ENCODE results near the gene EEF2.
"Not testable (repeated sequence)": the region's sequence is repeated elsewhere in the genome, so short reads cannot be mapped to it uniquely, and the experiment has no call there.

EEF2 gene

GRCh38 chr19:3975144-3975543, 10.1 kb downstream of the EEF2 start:
- no peak overlapping the region for H3K27ac ChIP-seq (ENCODE audit: low read depth, low read length)
- H3K9me3 ChIP-seq (ENCODE audit: insufficient read depth, low read depth, low read length), result no peaks in the 10 kb centered on the region
- H3K4me1 ChIP-seq (ENCODE audit: insufficient read depth, low read length), result no peaks in the 10 kb centered on the region
- no peak overlapping the region for H3K4me3 ChIP-seq (ENCODE audit: low read length)
- WGBS, result 95% methylated on average over 8 of the region's 8 CpGs
- H3K27me3 ChIP-seq (ENCODE audit: insufficient read depth, low read length), result no peaks in the 10 kb centered on the region
- peaks cover 57% of the 10 kb centered on the region for H3K36me3 ChIP-seq (ENCODE audit: insufficient read depth, low read length)
- H3K9ac ChIP-seq (ENCODE audit: low read depth, low read length), result no peak overlapping the region

DNA sequence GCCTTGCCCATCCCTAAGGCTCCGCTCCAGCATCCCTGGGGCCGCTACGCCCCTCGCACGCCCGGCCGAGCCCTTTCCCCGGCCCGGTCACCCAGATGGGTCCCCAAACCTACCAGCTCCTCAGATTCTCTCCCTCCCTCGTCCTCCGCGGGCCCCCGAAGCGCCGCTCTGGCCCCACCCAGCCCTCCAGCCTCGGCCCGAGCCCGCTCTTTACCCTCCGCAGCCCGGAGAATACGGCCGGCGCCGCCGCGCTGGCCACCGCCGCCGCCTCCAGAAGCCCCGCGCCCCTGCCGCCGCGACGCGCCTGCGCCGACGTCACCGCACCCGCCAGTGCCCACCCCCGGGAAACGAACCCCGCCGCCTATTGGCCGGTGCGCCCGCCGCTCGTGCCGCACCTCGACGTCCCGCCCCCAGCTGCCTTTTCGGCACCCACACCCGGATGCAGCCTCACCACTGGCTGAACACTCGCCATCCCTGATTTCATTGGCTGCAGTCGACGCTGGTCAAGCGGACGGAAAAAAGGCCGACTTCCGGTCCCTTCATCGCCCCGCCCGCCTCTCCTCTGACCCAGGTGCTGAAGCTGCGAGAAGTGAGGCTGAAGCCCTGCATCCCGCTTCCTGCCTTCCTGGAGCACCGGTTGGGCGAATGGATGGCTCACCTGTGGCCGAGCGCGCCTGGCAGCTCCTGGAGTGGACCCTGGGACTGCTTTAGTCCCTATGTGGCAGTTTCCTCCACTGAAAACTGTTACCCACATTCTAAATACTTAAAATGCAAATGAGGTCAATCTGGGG, 14.3 kb downstream of the EEF2 start, which contains the start of gene DAPK3:
Gene DAPK3 (minus strand): TSS at position 292 of the 791 bp plus-strand sequence. CDS start 1,364 bp downstream, outside the sequence.
- WGBS, result under 1% methylated on average over 73 of the region's 73 CpGs
- H3K36me3 ChIP-seq (ENCODE audit: insufficient read depth, low read length), result peaks cover 40% of the 10 kb centered on the region
- H3K27me3 ChIP-seq (ENCODE audit: insufficient read depth, low read length), result no peaks in the 10 kb centered on the region
- peak within 1 kb of the TSS; percentile 92 for H3K9ac ChIP-seq (ENCODE audit: low read depth, low read length)
- peak within 1 kb of the TSS; percentile 89 for H3K4me3 ChIP-seq (ENCODE audit: low read length)
- H3K27ac ChIP-seq (ENCODE audit: low read depth, low read length), result peak within 1 kb of the TSS; percentile 94
- H3K4me1 ChIP-seq (ENCODE audit: insufficient read depth, low read length), result peaks cover 14% of the 10 kb centered on the region
- no peaks in the 10 kb centered on the region for H3K9me3 ChIP-seq (ENCODE audit: insufficient read depth, low read depth, low read length)

DNA sequence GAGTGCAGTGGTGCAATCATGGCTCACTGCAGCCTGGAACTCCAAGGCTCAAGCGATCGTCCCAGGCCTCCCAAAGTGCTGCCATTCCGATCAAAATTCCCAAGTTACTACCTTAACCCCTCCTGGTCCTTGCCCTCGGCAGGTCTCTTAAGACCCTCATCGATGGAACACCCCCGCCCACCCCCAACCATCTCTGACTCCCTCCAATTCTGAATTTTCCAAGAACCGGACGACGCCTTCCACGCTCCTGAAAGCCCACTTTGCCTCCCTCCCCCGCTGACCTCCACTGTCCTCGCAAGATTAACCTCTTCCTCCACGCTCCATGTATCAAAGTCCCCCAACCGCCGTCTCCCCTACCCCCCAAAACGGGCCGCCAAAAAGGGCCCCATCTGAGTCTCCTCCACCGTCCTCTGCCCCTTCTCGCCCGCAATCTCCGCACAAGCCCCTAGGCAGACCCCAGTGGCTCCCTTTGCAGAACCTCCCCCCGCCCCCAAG, 14.9 kb downstream of the EEF2 start:
- Histone ChIP-seq H3K27ac (ENCODE audit: low read depth, low read length) (peak overlapping the region; percentile 94), H3K27me3 (ENCODE audit: insufficient read depth, low read length) (no peaks in the 10 kb centered on the region), H3K9ac (ENCODE audit: low read depth, low read length) (peak overlapping the region; percentile 92), H3K36me3 (ENCODE audit: insufficient read depth, low read length) (peaks cover 40% of the 10 kb centered on the region), H3K9me3 (ENCODE audit: insufficient read depth, low read depth, low read length) (no peaks in the 10 kb centered on the region), H3K4me1 (ENCODE audit: insufficient read depth, low read length) (peaks cover 14% of the 10 kb centered on the region), H3K4me3 (ENCODE audit: low read length) (peak overlapping the region; percentile 89)
- under 1% methylated on average over 21 of the region's 22 CpGs for WGBS

DNA sequence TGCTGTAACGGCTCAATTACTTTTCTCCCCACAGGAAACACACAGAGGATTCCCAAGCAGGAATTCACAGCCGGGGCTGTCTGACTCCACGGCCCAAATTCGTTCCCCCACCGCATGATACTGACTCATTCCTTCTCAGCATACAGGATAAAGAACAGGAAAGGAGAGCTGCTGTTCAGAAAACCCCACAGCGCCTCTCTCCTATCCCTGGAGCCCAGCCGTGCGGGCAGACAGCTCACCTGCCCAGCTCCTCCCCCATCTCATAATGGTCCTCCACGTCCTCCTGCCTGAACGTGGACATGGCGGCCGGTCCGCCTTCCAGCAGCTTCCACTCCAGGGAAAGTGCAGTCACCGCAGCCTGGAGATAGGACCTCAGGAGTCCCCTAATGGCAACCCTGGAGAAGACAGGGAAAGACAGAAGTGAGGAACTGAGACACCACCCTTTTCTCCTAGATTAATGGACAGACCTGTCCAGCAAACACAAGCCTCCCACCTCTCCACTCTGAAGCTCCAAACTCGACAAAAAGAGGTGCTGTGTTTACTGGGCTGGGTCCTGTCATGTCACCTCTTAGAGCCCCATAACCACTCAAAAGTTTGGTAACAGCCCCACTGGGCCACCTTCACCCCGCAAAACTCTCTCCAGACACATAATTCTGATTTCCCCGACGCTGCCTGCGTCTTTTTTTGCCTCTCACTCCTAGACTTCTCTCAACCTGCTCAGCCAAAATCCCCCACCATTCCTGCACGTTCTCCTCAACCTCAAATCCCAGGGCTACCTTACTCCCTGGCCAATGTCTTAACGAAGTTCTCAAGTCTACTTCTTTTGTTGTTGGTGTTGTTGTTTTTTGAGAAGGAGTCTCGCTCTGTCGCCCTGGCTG, 15.6 kb downstream of the EEF2 start:
- Histone ChIP-seq H3K27ac (ENCODE audit: low read depth, low read length) (peak overlapping the region; percentile 94), H3K36me3 (ENCODE audit: insufficient read depth, low read length) (peaks cover 39% of the 10 kb centered on the region), H3K9ac (ENCODE audit: low read depth, low read length) (peak overlapping the region; percentile 92), H3K27me3 (ENCODE audit: insufficient read depth, low read length) (no peaks in the 10 kb centered on the region), H3K9me3 (ENCODE audit: insufficient read depth, low read depth, low read length) (no peaks in the 10 kb centered on the region), H3K4me1 (ENCODE audit: insufficient read depth, low read length) (peaks cover 14% of the 10 kb centered on the region), H3K4me3 (ENCODE audit: low read length) (peak overlapping the region; percentile 89)
- 13% methylated on average over 23 of the region's 23 CpGs for WGBS

- WGBS, result 31% methylated on average over 9 of the region's 9 CpGs
- Histone ChIP-seq H3K9me3 (ENCODE audit: insufficient read depth, low read depth, low read length) (no peaks in the 10 kb centered on the region), H3K36me3 (ENCODE audit: insufficient read depth, low read length) (peaks cover 46% of the 10 kb centered on the region), H3K4me1 (ENCODE audit: insufficient read depth, low read length) (peaks cover 14% of the 10 kb centered on the region), H3K27me3 (ENCODE audit: insufficient read depth, low read length) (no peaks in the 10 kb centered on the region), H3K4me3 (ENCODE audit: low read length) (peak overlapping the region; percentile 89), H3K9ac (ENCODE audit: low read depth, low read length) (peak overlapping the region; percentile 92), H3K27ac (ENCODE audit: low read depth, low read length) (peak overlapping the region; percentile 94)
Measured at GRCh38 chr19:3968556-3969434, 16.5 kb downstream of the EEF2 start.

GRCh38 chr19:3967983-3968382, 17.3 kb downstream of the EEF2 start:
- Histone ChIP-seq H3K27ac (ENCODE audit: low read depth, low read length) (peak overlapping the region; percentile 84), H3K4me1 (ENCODE audit: insufficient read depth, low read length) (peaks cover 14% of the 10 kb centered on the region), H3K36me3 (ENCODE audit: insufficient read depth, low read length) (peaks cover 54% of the 10 kb centered on the region), H3K9ac (ENCODE audit: low read depth, low read length) (peak overlapping the region; percentile 62)
- H3K9me3 ChIP-seq (ENCODE audit: insufficient read depth, low read depth, low read length); H3K27me3 ChIP-seq (ENCODE audit: insufficient read depth, low read length); H3K4me3 ChIP-seq (ENCODE audit: low read length): not testable (repeated sequence)
- 90% methylated on average over 12 of the region's 12 CpGs for WGBS

GRCh38 chr19:3966051-3967017, 18.9 kb downstream of the EEF2 start:
- peak overlapping the region; percentile 43; the same call in 1 of the 2 replicates for H3K27ac ChIP-seq (ENCODE audit: low read depth, low read length)
- no peaks in the 10 kb centered on the region for H3K27me3 ChIP-seq (ENCODE audit: insufficient read depth, low read length)
- 88% methylated on average over 30 of the region's 30 CpGs for WGBS
- H3K9me3 ChIP-seq (ENCODE audit: insufficient read depth, low read depth, low read length), result no peaks in the 10 kb centered on the region
- H3K4me3 ChIP-seq (ENCODE audit: low read length), result no peak overlapping the region
- peaks cover 14% of the 10 kb centered on the region for H3K4me1 ChIP-seq (ENCODE audit: insufficient read depth, low read length)
- H3K9ac ChIP-seq (ENCODE audit: low read depth, low read length), result peak overlapping the region; percentile 16; the same call in 1 of the 2 replicates
- H3K36me3 ChIP-seq (ENCODE audit: insufficient read depth, low read length), result peaks cover 62% of the 10 kb centered on the region

GRCh38 chr19:3964256-3965194, 20.7 kb downstream of the EEF2 start:
- Histone ChIP-seq H3K36me3 (ENCODE audit: insufficient read depth, low read length) (peaks cover 81% of the 10 kb centered on the region), H3K4me1 (ENCODE audit: insufficient read depth, low read length) (peaks cover 14% of the 10 kb centered on the region), H3K9ac (ENCODE audit: low read depth, low read length) (no peak overlapping the region), H3K27me3 (ENCODE audit: insufficient read depth, low read length) (no peaks in the 10 kb centered on the region), H3K4me3 (ENCODE audit: low read length) (no peak overlapping the region), H3K9me3 (ENCODE audit: insufficient read depth, low read depth, low read length) (no peaks in the 10 kb centered on the region), H3K27ac (ENCODE audit: low read depth, low read length) (no peak overlapping the region)
- WGBS, result 95% methylated on average over 55 of the region's 60 CpGs
